Endothelial cell (in vitro differentiated cells): ENCODE measurements around the gene LRRC75A. TPM values are rescaled to one million over a fixed set of nuclear protein-coding genes. Genes with fewer than 3 reads are reported as not detected.

ENCODE experiments used
- DNase-seq: peaks from one replicate; pipeline ENCODE4 v3.0.0; 2021; ENCODE audit warnings: low spot score
- H3K27ac Mint-ChIP-seq: one replicate; pipeline ENCODE4 v1.8.0; 2021; ENCODE audit warnings: mixed read lengths, inconsistent platforms; ENCODE audit not compliant: unreplicated experiment
- H3K27me3 Mint-ChIP-seq: one replicate; pipeline ENCODE4 v1.8.0; 2021; ENCODE audit warnings: mild to moderate bottlenecking, moderate library complexity, mixed read lengths, inconsistent platforms; ENCODE audit not compliant: unreplicated experiment
- H3K36me3 Mint-ChIP-seq: one replicate; pipeline ENCODE4 v1.8.0; 2021; ENCODE audit warnings: mild to moderate bottlenecking, low read depth, mixed read lengths, inconsistent platforms; ENCODE audit not compliant: unreplicated experiment
- H3K4me1 Mint-ChIP-seq: one replicate; pipeline ENCODE4 v1.8.0; 2021; ENCODE audit warnings: mild to moderate bottlenecking, mixed read lengths, inconsistent platforms; ENCODE audit not compliant: unreplicated experiment
- H3K4me3 Mint-ChIP-seq: one replicate; pipeline ENCODE4 v1.8.0; 2021; ENCODE audit warnings: mild to moderate bottlenecking, mixed read lengths, inconsistent platforms; ENCODE audit not compliant: unreplicated experiment
- H3K9me3 Mint-ChIP-seq: one replicate; pipeline ENCODE4 v1.8.0; 2021; ENCODE audit warnings: mixed read lengths, inconsistent platforms; ENCODE audit not compliant: unreplicated experiment
- total RNA-seq: library from RNA; stranded (reverse); fragmentation: NEBNext Ultra II Directional; extraction: Animal tissue kit (Norgen Biotek cat#: 25700); gene quantifications from one replicate; pipeline ENCODE4 v1.2.1, GENCODE V29; 2021; ENCODE audit not compliant: unreplicated experiment
- TF ChIP-seq, protein P1 (sequence below): fragments of 200-600 bp; sonication (generic); IDR thresholded peaks from one replicate; pipeline ENCODE4 v1.5.0; 2021; ENCODE audit warnings: antibody characterized with exemption; ENCODE audit not compliant: unreplicated experiment

Gene LRRC75A
- total RNA-seq, 1 donor from 2014 or later = 0.95 TPM

DNA sequence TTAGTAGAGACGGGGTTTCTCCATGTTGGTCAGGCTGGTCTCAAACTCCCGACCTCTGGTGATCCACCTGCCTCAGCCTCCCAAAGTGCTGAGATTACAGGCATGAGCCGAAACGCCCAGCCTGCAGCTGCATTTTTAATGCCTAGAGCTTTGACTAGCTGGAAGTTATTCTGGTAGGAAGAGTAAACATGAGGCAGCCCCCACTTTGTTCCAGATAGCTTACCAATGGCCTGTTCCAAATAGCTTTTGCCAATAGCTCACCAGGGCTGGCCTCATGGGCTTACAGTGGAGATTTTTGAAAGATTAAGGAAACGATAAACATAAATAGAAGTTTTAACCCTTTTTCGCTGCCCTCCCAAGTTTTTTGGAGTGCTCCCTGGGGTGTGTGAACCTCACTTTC is 66.8 kb downstream of the LRRC75A start:
- peaks cover 4% of the 10 kb centered on the region for H3K27me3 Mint-ChIP-seq

DNA sequence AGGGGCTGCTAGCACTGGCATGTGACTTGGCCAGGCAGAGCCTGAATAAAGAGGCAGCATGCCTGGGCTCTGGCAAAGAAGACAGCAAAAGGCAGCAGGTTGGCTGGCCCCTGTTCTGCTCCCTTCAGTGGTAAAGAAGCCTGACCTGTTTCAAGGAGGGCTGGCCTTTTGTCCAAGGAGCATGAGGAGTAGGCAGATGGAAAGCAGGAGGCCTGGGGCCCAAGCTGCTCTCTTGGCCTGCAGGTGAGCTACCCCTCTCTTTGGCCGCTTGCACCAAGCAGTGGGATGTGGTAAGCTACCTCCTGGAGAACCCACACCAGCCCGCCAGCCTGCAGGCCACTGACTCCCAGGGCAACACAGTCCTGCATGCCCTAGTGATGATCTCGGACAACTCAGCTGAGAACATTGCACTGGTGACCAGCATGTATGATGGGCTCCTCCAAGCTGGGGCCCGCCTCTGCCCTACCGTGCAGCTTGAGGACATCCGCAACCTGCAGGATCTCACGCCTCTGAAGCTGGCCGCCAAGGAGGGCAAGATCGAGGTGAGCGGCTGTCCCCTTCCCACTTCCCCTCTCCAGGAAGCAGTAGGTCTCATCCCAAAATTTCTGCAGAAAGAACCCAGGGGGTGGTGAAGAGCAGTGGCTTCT is 68.6 kb downstream of the LRRC75A start:
- H3K4me3 Mint-ChIP-seq = no peak overlapping the region
- no peak for DNase-seq
- no peak overlapping the region for H3K27ac Mint-ChIP-seq
- peaks cover 5% of the 10 kb centered on the region for H3K36me3 Mint-ChIP-seq
- TF ChIP-seq, protein P1, sequence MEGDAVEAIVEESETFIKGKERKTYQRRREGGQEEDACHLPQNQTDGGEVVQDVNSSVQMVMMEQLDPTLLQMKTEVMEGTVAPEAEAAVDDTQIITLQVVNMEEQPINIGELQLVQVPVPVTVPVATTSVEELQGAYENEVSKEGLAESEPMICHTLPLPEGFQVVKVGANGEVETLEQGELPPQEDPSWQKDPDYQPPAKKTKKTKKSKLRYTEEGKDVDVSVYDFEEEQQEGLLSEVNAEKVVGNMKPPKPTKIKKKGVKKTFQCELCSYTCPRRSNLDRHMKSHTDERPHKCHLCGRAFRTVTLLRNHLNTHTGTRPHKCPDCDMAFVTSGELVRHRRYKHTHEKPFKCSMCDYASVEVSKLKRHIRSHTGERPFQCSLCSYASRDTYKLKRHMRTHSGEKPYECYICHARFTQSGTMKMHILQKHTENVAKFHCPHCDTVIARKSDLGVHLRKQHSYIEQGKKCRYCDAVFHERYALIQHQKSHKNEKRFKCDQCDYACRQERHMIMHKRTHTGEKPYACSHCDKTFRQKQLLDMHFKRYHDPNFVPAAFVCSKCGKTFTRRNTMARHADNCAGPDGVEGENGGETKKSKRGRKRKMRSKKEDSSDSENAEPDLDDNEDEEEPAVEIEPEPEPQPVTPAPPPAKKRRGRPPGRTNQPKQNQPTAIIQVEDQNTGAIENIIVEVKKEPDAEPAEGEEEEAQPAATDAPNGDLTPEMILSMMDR = no peak
- peaks cover 3% of the 10 kb centered on the region for H3K27me3 Mint-ChIP-seq
- no peaks in the 10 kb centered on the region for H3K9me3 Mint-ChIP-seq
- peaks cover 11% of the 10 kb centered on the region for H3K4me1 Mint-ChIP-seq

More for the DNA sequence above, 66.8 kb downstream of the LRRC75A start:
- Mint-ChIP-seq H3K36me3 (peaks cover 5% of the 10 kb centered on the region), H3K9me3 (no peaks in the 10 kb centered on the region), H3K27ac (no peak overlapping the region), H3K4me3 (no peak overlapping the region), H3K4me1 (peaks cover 5% of the 10 kb centered on the region)
- no peak for DNase-seq
- TF ChIP-seq, protein P1 = no peak

DNA sequence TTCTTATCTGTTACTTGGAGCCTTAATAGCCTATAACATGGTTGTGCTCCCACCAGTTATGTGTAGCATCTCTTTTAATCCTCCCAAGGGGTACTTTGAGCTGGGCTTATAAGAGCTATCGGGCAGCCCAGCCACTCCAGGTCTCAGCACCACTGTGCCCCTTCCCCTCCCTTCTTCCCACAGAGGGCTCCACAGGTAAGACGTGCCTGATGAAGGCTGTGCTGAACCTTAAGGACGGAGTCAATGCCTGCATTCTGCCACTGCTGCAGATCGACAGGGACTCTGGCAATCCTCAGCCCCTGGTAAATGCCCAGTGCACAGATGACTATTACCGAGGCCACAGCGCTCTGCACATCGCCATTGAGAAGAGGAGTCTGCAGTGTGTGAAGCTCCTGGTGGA is 69.6 kb downstream of the LRRC75A start:
- Mint-ChIP-seq H3K4me3 (no peak overlapping the region), H3K9me3 (no peaks in the 10 kb centered on the region), H3K27me3 (peaks cover 4% of the 10 kb centered on the region), H3K27ac (no peak overlapping the region), H3K36me3 (peaks cover 5% of the 10 kb centered on the region), H3K4me1 (peaks cover 16% of the 10 kb centered on the region)
- TF ChIP-seq, protein P1 = no peak
- no peak for DNase-seq

DNA sequence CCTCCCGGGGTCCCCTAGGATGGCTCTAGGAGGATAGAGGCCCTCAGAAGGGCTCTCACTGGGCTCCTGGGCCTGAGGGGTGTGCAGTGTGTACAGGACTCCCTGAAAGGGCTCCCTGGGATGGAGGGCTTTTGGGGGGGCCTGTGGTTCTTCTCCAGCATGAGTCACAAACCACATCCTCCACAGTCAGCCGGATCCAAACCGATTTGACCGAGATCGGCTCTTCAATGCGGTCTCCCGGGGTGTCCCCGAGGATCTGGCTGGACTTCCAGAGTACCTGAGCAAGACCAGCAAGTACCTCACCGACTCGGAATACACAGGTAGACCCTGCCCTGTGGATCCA is 72.1 kb downstream of the LRRC75A start:
- peaks cover 2% of the 10 kb centered on the region for H3K27me3 Mint-ChIP-seq

More for the DNA sequence above, 72.1 kb downstream of the LRRC75A start:
- no peak for DNase-seq
- Mint-ChIP-seq H3K27ac (no peak overlapping the region), H3K36me3 (no peaks in the 10 kb centered on the region), H3K9me3 (no peaks in the 10 kb centered on the region), H3K4me1 (peaks cover 12% of the 10 kb centered on the region), H3K4me3 (no peak overlapping the region)
- TF ChIP-seq, protein P1 = no peak
